Activated naive CD8-positive, alpha-beta T cell treated with anti-CD3 and anti-CD28 coated beads, Interleukin-2, amount 50 U/mL, for 24 hours (primary cell): Measurements from ENCODE around the gene ANKDD1B.

Source experiments
- ATAC-seq: fragments of 150-1000 bp; cut with Tn5 transposase; one replicate; pipeline ENCODE4 v1.10.0; 2021
- DNase-seq: peaks from one replicate; pipeline ENCODE4 v3.0.0; 2021
- H3K27ac Mint-ChIP-seq: one replicate; pipeline ENCODE4 v1.8.0; 2021; ENCODE audit warnings: mild to moderate bottlenecking, mixed read lengths
- H3K27me3 Mint-ChIP-seq: one replicate; pipeline ENCODE4 v1.8.0; 2021; ENCODE audit warnings: mixed read lengths
- H3K36me3 Mint-ChIP-seq: one replicate; pipeline ENCODE4 v1.8.0; 2021; ENCODE audit warnings: low read depth, mixed read lengths
- H3K4me1 Mint-ChIP-seq: one replicate; pipeline ENCODE4 v1.8.0; 2021; ENCODE audit warnings: mixed read lengths
- H3K4me3 Mint-ChIP-seq: one replicate; pipeline ENCODE4 v1.8.0; 2021; ENCODE audit warnings: mild to moderate bottlenecking, moderate library complexity, mixed read lengths
- H3K9me3 Mint-ChIP-seq: one replicate; pipeline ENCODE4 v1.8.0; 2021; ENCODE audit warnings: mixed read lengths

Gene ANKDD1B

DNA sequence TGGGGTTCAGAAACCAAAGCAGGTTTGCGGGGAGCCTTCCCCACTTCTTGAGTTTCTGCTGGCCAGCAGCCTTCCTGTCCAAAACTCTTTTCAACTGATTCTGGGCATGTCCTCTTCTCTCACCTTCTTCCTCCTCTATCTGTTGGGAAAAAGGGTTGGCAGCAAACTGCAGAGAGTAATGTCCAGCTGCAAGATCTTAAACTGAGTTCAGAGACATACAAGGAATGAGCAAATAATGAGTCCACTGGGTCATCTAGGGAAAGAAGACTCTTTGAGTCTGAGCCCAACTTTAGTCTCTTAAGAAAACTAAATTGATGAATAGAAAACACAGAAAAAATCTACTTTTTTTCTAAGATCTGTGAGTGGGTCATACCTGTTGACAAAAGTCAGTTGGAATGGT, 16.5 kb downstream of the ANKDD1B start:
- Mint-ChIP-seq H3K27me3 (no peaks in the 10 kb centered on the region), H3K9me3 (no peaks in the 10 kb centered on the region), H3K27ac (no peak overlapping the region), H3K4me1 (peaks cover 10% of the 10 kb centered on the region), H3K4me3 (no peak overlapping the region), H3K36me3 (no peaks in the 10 kb centered on the region)
- DNase-seq (no peak), ATAC-seq (no peak)

DNA sequence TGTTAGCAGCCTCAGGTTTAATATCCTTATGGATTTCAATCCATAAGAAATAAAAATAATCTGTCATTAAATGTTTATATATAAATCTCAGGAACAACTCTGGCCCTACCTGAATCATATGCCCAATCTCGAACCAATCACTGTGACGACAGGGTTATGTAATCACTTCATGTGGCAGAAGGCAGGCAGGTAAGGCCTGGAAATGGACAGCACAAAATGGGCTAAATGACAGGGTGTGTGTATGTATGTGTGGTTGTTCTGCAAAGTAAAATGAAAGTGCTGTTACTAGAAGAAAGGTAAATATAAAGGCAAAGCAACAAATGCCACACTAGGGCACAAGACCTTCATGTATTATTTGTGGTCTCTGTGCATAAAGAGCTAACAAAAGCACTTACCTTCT, 19.6 kb downstream of the ANKDD1B start:
- Mint-ChIP-seq H3K9me3 (no peaks in the 10 kb centered on the region), H3K36me3 (no peaks in the 10 kb centered on the region), H3K27ac (no peak overlapping the region), H3K27me3 (no peaks in the 10 kb centered on the region), H3K4me1 (peaks cover 10% of the 10 kb centered on the region), H3K4me3 (no peak overlapping the region)
- DNase-seq (no peak), ATAC-seq (no peak)

- H3K4me1 Mint-ChIP-seq: no peaks in the 10 kb centered on the region
- H3K9me3 Mint-ChIP-seq: no peaks in the 10 kb centered on the region
- ATAC-seq (no peak), DNase-seq (no peak)
- no peak overlapping the region for H3K4me3 Mint-ChIP-seq
- no peak overlapping the region for H3K27ac Mint-ChIP-seq
- no peaks in the 10 kb centered on the region for H3K36me3 Mint-ChIP-seq
- peaks cover 4% of the 10 kb centered on the region for H3K27me3 Mint-ChIP-seq
Measured at GRCh38 chr5:75632321-75632720, 21.1 kb downstream of the ANKDD1B start.

GRCh38 chr5:75637949-75638348, 26.7 kb downstream of the ANKDD1B start:
- peaks cover 3% of the 10 kb centered on the region for H3K9me3 Mint-ChIP-seq
- no peaks in the 10 kb centered on the region for H3K36me3 Mint-ChIP-seq
- no peak overlapping the region for H3K4me3 Mint-ChIP-seq
- no peak for ATAC-seq
- no peak overlapping the region for H3K27ac Mint-ChIP-seq
- peaks cover 4% of the 10 kb centered on the region for H3K27me3 Mint-ChIP-seq
- no peaks in the 10 kb centered on the region for H3K4me1 Mint-ChIP-seq
- DNase-seq: no peak

DNA sequence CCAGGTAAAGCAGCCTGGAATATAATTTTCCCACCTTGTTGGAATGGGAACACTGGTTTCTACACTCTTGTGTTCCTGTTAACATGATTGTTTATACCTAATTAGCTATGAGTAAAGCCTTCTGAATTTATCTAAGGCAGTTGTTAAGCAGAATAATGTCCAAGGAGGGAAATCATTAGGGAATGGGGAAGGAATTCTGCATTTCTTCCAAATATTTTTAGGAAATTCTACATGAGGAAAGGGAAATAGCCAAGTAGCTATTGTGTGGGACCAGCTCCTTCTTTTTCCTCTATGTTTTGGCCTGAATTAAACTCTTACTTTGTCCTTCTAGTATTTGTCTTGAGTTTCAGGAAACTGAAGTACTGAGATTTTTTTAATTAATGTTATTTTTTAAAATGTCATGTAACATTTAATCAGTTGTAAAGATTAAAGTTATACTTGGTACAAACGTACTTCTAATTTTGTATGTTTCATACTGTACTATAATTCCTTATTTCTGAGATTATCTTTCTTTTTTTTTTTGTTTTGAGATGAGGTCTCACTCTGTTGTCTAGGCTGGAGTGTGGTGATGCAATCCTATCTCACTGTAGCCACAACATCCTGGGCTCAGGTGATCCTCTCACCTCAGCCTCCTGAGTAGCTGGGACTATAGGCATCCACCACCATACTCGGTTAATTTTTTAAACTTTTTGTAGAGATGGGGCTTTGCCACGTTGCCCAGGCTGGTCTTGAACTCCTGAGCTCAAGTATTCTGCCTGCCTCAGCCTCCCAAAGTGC, 28.5 kb downstream of the ANKDD1B start:
- Mint-ChIP-seq H3K27me3 (peaks cover 4% of the 10 kb centered on the region), H3K36me3 (no peaks in the 10 kb centered on the region), H3K27ac (no peak overlapping the region)

GRCh38 chr5:75640395-75640794, 29.1 kb downstream of the ANKDD1B start:
- no peak for DNase-seq
- ATAC-seq: no peak

More for the DNA sequence above, 28.5 kb downstream of the ANKDD1B start:
- Mint-ChIP-seq H3K4me3 (no peak overlapping the region), H3K4me1 (no peaks in the 10 kb centered on the region), H3K9me3 (peaks cover 3% of the 10 kb centered on the region)
- no peak for DNase-seq
- ATAC-seq: no peak

GRCh38 chr5:75640826-75641225, 29.6 kb downstream of the ANKDD1B start:
- no peak overlapping the region for H3K4me3 Mint-ChIP-seq
- H3K9me3 Mint-ChIP-seq: peaks cover 3% of the 10 kb centered on the region
- H3K4me1 Mint-ChIP-seq: no peaks in the 10 kb centered on the region
- no peak overlapping the region for H3K27ac Mint-ChIP-seq
- no peak for DNase-seq
- no peaks in the 10 kb centered on the region for H3K36me3 Mint-ChIP-seq
- ATAC-seq: no peak
- H3K27me3 Mint-ChIP-seq: peaks cover 4% of the 10 kb centered on the region

More at GRCh38 chr5:75640395-75640794, 29.1 kb downstream of the ANKDD1B start:
- Mint-ChIP-seq H3K27me3 (peaks cover 4% of the 10 kb centered on the region), H3K4me3 (no peak overlapping the region), H3K4me1 (no peaks in the 10 kb centered on the region), H3K27ac (no peak overlapping the region), H3K9me3 (peaks cover 3% of the 10 kb centered on the region), H3K36me3 (no peaks in the 10 kb centered on the region)

GRCh38 chr5:75648712-75649111, 37.5 kb downstream of the ANKDD1B start:
- H3K27me3 Mint-ChIP-seq: no peaks in the 10 kb centered on the region
- no peaks in the 10 kb centered on the region for H3K4me1 Mint-ChIP-seq
- no peaks in the 10 kb centered on the region for H3K36me3 Mint-ChIP-seq
- peak; percentile 28 for ATAC-seq
- no peak for DNase-seq
- no peak overlapping the region for H3K27ac Mint-ChIP-seq
- no peak overlapping the region for H3K4me3 Mint-ChIP-seq
- H3K9me3 Mint-ChIP-seq: peaks cover 4% of the 10 kb centered on the region

DNA sequence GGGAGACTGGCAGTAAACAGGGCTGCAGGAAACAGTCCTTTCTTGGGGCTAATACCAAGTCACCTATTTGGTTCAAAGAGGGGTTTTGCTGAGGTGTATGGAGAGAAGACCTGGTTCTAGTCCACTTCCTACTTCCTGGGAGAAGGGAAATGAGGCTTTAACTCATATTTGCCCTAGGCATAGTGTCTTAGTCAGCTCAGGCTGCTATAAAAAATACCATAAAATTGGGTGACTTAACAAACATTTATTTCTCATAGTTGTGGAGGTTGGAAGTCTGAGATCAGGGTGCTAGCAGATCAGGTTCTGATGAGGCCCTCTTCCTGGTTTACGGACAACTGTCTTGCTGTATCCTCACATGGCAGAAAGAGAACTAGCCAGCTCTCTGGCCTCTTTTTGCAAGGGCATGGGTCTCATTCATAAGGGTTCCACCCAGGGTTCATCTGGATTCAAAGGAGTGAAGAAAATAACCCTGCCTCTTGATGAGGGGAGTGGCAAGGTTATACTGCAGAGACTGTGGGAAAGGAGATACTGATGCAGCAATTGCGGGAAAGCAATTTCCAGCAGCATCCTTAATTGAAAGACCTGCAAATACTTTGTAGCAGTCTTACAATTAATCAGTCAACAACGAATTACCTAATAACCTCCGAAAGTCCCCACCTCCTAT, 40.5 kb downstream of the ANKDD1B start:
- H3K4me1 Mint-ChIP-seq: no peaks in the 10 kb centered on the region
- no peaks in the 10 kb centered on the region for H3K27me3 Mint-ChIP-seq
- H3K36me3 Mint-ChIP-seq: no peaks in the 10 kb centered on the region
- no peak overlapping the region for H3K27ac Mint-ChIP-seq
- H3K9me3 Mint-ChIP-seq: peaks cover 4% of the 10 kb centered on the region
- H3K4me3 Mint-ChIP-seq: no peak overlapping the region
- no peak for ATAC-seq
- no peak for DNase-seq

DNA sequence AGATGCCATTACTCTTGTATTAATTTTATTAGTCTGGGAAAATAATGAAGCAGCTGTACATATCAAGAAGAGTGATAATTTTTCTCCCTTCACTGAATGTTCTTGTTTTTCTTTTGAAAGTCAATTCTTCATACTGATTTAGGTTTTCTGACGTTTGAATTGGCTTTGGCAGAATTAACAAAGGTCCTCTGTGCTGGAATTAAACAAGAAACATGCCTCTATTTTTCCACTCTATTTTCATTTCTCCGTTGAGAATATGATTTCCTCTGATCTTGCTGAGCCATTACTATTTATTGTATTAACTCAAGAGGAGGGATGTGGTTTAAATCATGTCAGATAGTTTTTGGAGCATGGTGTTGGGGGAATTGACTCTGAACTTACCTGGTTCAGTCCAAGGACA, 42.3 kb downstream of the ANKDD1B start:
- Mint-ChIP-seq H3K4me3 (no peak overlapping the region), H3K9me3 (no peaks in the 10 kb centered on the region), H3K27ac (no peak overlapping the region), H3K36me3 (no peaks in the 10 kb centered on the region), H3K4me1 (no peaks in the 10 kb centered on the region), H3K27me3 (no peaks in the 10 kb centered on the region)
- no peak for ATAC-seq
- no peak for DNase-seq

DNA sequence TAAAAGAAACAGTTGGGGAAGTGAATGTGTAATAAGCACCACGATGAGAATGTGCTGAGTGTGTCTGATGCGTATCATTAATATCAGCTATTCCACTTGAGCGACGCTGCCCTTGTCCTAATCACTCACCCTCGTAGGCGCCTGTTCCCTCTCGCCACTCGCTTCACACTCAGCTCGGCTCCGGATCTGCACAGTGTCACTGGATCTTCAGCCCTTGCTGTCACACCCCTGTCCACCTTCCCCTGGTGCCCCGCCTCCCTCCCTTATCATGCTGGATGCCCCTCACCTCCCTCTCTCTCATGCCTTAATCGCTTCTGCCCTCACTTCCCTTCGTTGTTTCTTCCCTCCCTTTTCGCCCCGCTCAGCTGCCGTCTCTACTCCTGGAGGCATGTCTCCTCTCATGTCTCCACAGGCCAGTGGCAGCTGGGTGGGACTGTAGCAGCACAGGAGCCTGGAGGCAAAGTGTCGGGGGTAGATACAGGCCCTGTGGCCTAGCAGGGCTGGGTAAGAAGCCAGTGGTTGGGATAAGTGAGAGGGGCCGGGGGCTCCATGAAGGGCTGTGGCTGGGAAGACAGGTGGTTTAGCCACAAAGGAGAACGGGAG, 43.5 kb downstream of the ANKDD1B start:
- no peaks in the 10 kb centered on the region for H3K4me1 Mint-ChIP-seq
- H3K27ac Mint-ChIP-seq: no peak overlapping the region
- DNase-seq (no peak), ATAC-seq (no peak)
- no peaks in the 10 kb centered on the region for H3K9me3 Mint-ChIP-seq
- H3K36me3 Mint-ChIP-seq: no peaks in the 10 kb centered on the region
- H3K27me3 Mint-ChIP-seq: no peaks in the 10 kb centered on the region
- H3K4me3 Mint-ChIP-seq: no peak overlapping the region

- Mint-ChIP-seq H3K9me3 (no peaks in the 10 kb centered on the region), H3K27ac (no peak overlapping the region), H3K36me3 (no peaks in the 10 kb centered on the region), H3K27me3 (no peaks in the 10 kb centered on the region), H3K4me3 (no peak overlapping the region), H3K4me1 (peaks cover 3% of the 10 kb centered on the region)
- ATAC-seq: no peak
- no peak for DNase-seq
Measured at GRCh38 chr5:75656311-75657003, 45.2 kb downstream of the ANKDD1B start.

DNA sequence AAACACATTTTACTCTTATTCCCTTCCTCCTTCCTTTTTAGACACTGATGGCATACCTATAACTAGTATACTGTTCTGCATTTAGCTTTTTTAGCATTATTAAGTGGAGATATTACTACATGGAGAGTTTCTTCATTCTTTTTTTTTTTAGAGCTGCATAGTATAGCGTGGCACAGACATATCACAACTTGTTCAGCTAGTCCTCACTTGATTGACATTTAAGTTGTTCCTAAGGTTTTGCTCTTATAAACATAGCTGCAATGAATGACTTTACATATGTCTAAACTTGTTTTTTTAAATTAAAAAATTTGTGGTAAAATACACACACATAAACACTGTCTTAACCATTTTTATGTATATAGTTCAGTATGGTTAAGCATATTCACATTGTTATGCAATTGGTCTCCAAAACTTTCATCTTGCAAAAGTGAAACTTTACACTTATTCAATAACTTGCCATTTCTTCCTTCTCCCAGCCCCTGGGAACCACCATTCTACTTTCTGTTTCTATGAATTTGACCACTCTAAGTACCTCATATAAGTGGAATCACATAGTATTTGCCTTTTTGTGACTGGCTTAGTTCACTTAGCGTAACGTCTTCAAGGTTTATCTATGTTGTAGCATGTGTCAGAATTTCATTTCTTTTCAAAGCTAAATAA, 48.7 kb downstream of the ANKDD1B start:
- H3K36me3 Mint-ChIP-seq: no peaks in the 10 kb centered on the region
- DNase-seq (no peak), ATAC-seq (no peak)
- H3K4me1 Mint-ChIP-seq: peaks cover 3% of the 10 kb centered on the region
- H3K27me3 Mint-ChIP-seq: no peaks in the 10 kb centered on the region
- no peaks in the 10 kb centered on the region for H3K9me3 Mint-ChIP-seq
- H3K4me3 Mint-ChIP-seq: no peak overlapping the region
- no peak overlapping the region for H3K27ac Mint-ChIP-seq

DNA sequence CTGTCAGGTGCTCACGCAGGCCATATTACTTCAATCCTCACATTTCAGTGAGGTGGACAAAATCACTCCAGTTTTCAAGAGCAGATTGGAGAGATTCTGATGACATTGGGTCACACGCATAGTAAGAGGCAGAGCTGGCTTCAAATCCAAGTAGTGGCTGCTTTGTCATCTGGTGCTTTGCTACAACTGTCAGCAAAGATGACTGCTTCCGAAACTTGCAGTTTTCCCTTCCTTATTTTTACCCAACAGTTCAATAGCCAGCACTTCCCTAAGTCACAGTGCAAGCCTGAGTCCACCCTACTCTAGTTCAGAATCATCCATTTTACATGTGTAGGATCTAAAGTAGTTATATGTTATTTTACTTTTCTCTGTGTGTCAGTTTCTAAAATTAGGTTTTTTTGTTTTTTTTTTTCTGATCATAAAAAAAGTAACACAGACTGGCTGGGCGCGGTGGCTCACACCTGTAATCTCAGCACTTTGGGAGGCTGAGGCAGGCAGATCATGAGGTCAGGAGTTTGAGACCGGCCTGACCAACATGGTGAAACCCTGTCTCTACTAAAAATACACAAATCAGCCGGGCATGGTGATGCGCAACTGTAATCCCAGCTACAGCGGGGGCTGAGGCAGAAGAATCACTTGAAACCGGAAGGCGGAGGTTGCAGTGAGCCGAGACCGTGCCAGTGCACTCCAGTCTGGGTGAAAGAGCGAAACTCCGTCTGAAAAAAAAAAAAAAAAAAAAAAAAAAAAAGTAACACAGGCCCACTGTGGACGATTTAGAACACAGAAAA, 49.6 kb downstream of the ANKDD1B start:
- Mint-ChIP-seq H3K4me3 (no peak overlapping the region), H3K9me3 (no peaks in the 10 kb centered on the region), H3K36me3 (no peaks in the 10 kb centered on the region), H3K27ac (no peak overlapping the region), H3K4me1 (peaks cover 3% of the 10 kb centered on the region), H3K27me3 (no peaks in the 10 kb centered on the region)
- DNase-seq (no peak), ATAC-seq (no peak)
